Activated CD4-positive, alpha-beta T cell treated with anti-CD3 and anti-CD28 coated beads, Interleukin-2, amount 50 U/mL, for 24 hours (primary cell): ENCODE results near the gene RAB23.
A peak's percentile ranks its signal among the peaks of the same experiment; 100 is the strongest.

Experiments
- DNase-seq, 2 donors: peaks; one replicate each; pipeline ENCODE4 v3.0.0-alpha.2; 2020; ENCODE audit warnings: low read depth in 1 of 2, low spot score in 1 of 2

Gene RAB23

GRCh38 chr6:57183336-57183735 lies 38.8 kb downstream of the RAB23 start:
- DNase-seq = no peak

- no peak for DNase-seq
These were observed 40.1 kb downstream of the RAB23 start for GRCh38 chr6:57182017-57182432.

- DNase-seq = no peak
These were observed 41.5 kb downstream of the RAB23 start for GRCh38 chr6:57180596-57180995.

GRCh38 chr6:57177545-57178265 lies 44.4 kb downstream of the RAB23 start:
- no peak for DNase-seq

GRCh38 chr6:57174511-57174907 lies 47.6 kb downstream of the RAB23 start:
- no peak for DNase-seq

- no peak for DNase-seq
These were observed 48.1 kb downstream of the RAB23 start for GRCh38 chr6:57173886-57174510.

- peak in 1 of 2 donors; percentile 32 for DNase-seq
These were observed 48.8 kb downstream of the RAB23 start for GRCh38 chr6:57173056-57173885.

GRCh38 chr6:57172136-57173055 lies 49.7 kb downstream of the RAB23 start, which contains the start of gene BAG2:
TSS of gene BAG2 (plus strand) at chr6:57172326. CDS start at chr6:57172698, 372 bp downstream.
- peak; percentile 74 to 90 for DNase-seq

- no peak for DNase-seq
These were observed 57.0 kb downstream of the RAB23 start for GRCh38 chr6:57165080-57165479.

GRCh38 chr6:57163956-57164355 lies 58.2 kb downstream of the RAB23 start:
- no peak for DNase-seq

- no peak for DNase-seq
These were observed 59.6 kb downstream of the RAB23 start for GRCh38 chr6:57162516-57162915.

- no peak for DNase-seq
These were observed 60.1 kb downstream of the RAB23 start for GRCh38 chr6:57162028-57162427.

GRCh38 chr6:57159127-57159526 lies 63.0 kb downstream of the RAB23 start:
- no peak for DNase-seq

GRCh38 chr6:57158658-57159057 lies 63.4 kb downstream of the RAB23 start:
- DNase-seq = no peak

GRCh38 chr6:57147955-57148858 lies 73.9 kb downstream of the RAB23 start:
- no peak for DNase-seq

GRCh38 chr6:57147401-57147800 lies 74.7 kb downstream of the RAB23 start:
- no peak for DNase-seq

- no peak for DNase-seq
These were observed 78.4 kb downstream of the RAB23 start for GRCh38 chr6:57143690-57144089.

GRCh38 chr6:57142178-57142525 lies 80.0 kb downstream of the RAB23 start:
- no peak for DNase-seq

GRCh38 chr6:57141451-57142177 lies 80.5 kb downstream of the RAB23 start:
- DNase-seq = no peak
